ENCODE results near the gene CCDC157.

GRCh38 chr22:30308093-30308492, 48.7 kb upstream of the CCDC157 start:
- TF ChIP-seq CTCF (conservative IDR thresholded peaks at IDR 0.05; ENCODE audit: low read depth, low read length), result no peak
- TF ChIP-seq POLR2A (IDR thresholded peaks at IDR 0.05; ENCODE audit: low read depth, low read length), result no peak
- no peak for TF ChIP-seq SMC3 (IDR thresholded peaks at IDR 0.05; ENCODE audit: low read depth, low read length)
- TF ChIP-seq CEBPB (IDR thresholded peaks at IDR 0.05; ENCODE audit: low read depth, low read length), result no peak
- TF ChIP-seq FOS (IDR thresholded peaks at IDR 0.05; ENCODE audit: low read depth, low read length), result no peak
- no peak for TF ChIP-seq CHD1 (IDR thresholded peaks at IDR 0.05; ENCODE audit: low read depth, low read length)
- TF ChIP-seq USF2 (IDR thresholded peaks at IDR 0.05; ENCODE audit: low read depth, low read length), result no peak
- no peak for TF ChIP-seq RAD21 (IDR thresholded peaks at IDR 0.05; ENCODE audit: low read length)
- no peak for TF ChIP-seq MAZ (IDR thresholded peaks at IDR 0.05; ENCODE audit: borderline replicate concordance, low read depth, low read length)
- TF ChIP-seq RCOR1 (IDR thresholded peaks at IDR 0.05; ENCODE audit: insufficient replicate concordance, low read length), result no peak
- TF ChIP-seq MAFK (IDR thresholded peaks at IDR 0.05; ENCODE audit: low read depth, low read length), result no peak

Data from IMR-90 (cell line).